ENCODE results near the gene C4BPA. TPM values are rescaled to one million over a fixed set of nuclear protein-coding genes. Genes with fewer than 3 reads are reported as not detected.

C4BPA gene
- total and polyA plus RNA-seq, 10 of the 15 experiments (the other 5 are each of a cell fraction or from before 2014, with no cell fraction given), result 0.31 TPM; not detected in 9

DNA sequence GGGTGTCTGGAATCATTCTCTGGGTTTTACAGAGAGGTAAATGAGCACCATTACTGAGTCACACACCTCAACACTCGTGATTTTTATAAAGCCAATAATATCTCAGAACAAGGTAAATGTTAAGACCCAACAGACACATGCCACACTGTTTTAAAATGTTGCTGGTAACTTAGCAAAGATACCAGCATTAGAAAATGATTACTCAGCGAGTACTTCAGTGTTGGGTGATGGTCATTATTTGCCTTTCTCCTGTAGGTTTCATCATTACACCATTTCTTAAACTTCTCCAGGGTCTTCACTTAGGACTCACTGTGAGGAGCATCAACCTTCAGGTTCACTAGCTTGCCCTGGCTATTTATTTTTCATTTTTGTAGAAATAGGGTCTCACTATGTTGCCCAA lies 22.2 kb upstream of the C4BPA start:
- Histone ChIP-seq H2AFZ (ENCODE audit: control insufficient read depth, low read depth, low read length) (no peak overlapping the region), H3K27ac (ENCODE audit: control insufficient read depth, insufficient read depth) (no peak overlapping the region), H3K79me2 (ENCODE audit: control insufficient read depth, insufficient read depth, low read length) (no peaks in the 10 kb centered on the region), H3K4me1 (ENCODE audit: control insufficient read depth, insufficient read depth, low read length) (peaks cover 4% of the 10 kb centered on the region; the same call in 1 of the 2 replicates), H4K20me1 (ENCODE audit: control insufficient read depth, insufficient read depth) (no peaks in the 10 kb centered on the region), H3K9ac (ENCODE audit: control insufficient read depth, insufficient read depth, low read length) (no peak overlapping the region), H3K36me3 (ENCODE audit: control insufficient read depth in 2 of 2, insufficient read depth in 2 of 2, low read length in 1 of 2) (no peaks in the 10 kb centered on the region), H3K4me3 (no peak overlapping the region), H3K4me2 (ENCODE audit: control insufficient read depth, insufficient read depth) (no peak overlapping the region), H3K9me3 (replicated peaks; ENCODE audit: control insufficient read depth, insufficient read depth, low read length) (no peaks in the 10 kb centered on the region), H3K27me3 (replicated peaks in 1 of 2; ENCODE audit: control insufficient read depth in 2 of 2, insufficient read depth in 2 of 2, low read length in 1 of 2) (no peaks in the 10 kb centered on the region)
- FAIRE-seq (no peak), ATAC-seq (no peak), DNase-seq (ENCODE audit: low read depth, low spot score) (no peak)
- CTCF ChIA-PET, result interaction anchor here (0.7 to 8.3 kb wide), 6 partner anchors 7 to 418 kb away, joined by 3 to 154 read pairs (median 12); no protein-coding TSS in a partner anchor
- RAD21 ChIA-PET (ENCODE audit: unreplicated experiment), result interaction anchor here (3.6 kb wide), 1 partner anchor 323 kb away, joined by 54 read pairs; no protein-coding TSS in a partner anchor
- BruUV-seq (replicated peaks), result no TSS peak
- SMC1A ChIA-PET (ENCODE audit: uncharacterized antibody, unreplicated experiment), result interaction anchor here (1.3 to 7.3 kb wide), 5 partner anchors 27 to 417 kb away, joined by 3 to 69 read pairs (median 17); partner anchors contain the start of gene YOD1
- POLR2A ChIA-PET, result no interaction called here
- in situ Hi-C loops (cut with MboI), result no loop called here
- TF ChIP-seq JUND (IDR thresholded peaks at IDR 0.05; ENCODE audit: low read depth, low read length) (no peak), PAX5 (IDR thresholded peaks at IDR 0.05; ENCODE audit: borderline replicate concordance, low read depth, low read length) (no peak), BMI1 (IDR thresholded peaks at IDR 0.05; ENCODE audit: borderline replicate concordance) (no peak), POLR2AphosphoS2 (IDR thresholded peaks at IDR 0.05; ENCODE audit: low read depth, low read length) (no peak), CHD1 (IDR thresholded peaks at IDR 0.05; ENCODE audit: low read depth, low read length) (no peak), MEF2A (IDR thresholded peaks at IDR 0.05; ENCODE audit: insufficient read depth, low read depth, low read length) (no peak), ZNF217 (IDR thresholded peaks at IDR 0.05) (no peak), HDGF (IDR thresholded peaks at IDR 0.05) (no peak)
- 38% methylated on average over 2 of the region's 2 CpGs for WGBS (ENCODE audit: insufficient coverage, insufficient replicate concordance, low lambda C conversion rate, missing lambda C conversion rate)
- intact Hi-C loops (cut with micrococcal nuclease; ENCODE audit: unreplicated experiment), result loop anchor here (5.0 kb wide), 1 partner anchor 240 kb away; the partner anchor contains the start of gene CD55
